Thymus (tissue), 11 donors: ENCODE results near the gene TGFBR3L. TPM values are rescaled to one million over a fixed set of nuclear protein-coding genes. Genes with fewer than 3 reads are reported as not detected.

ENCODE experiments used
- DNase-seq, 9 donors: peaks; one replicate each; pipeline ENCODE4 v3.0.0-alpha.2; 2013; ENCODE audit warnings: low spot score in 9 of 9, low read depth in 6 of 9, missing footprints in 1 of 9
- H3K27ac ChIP-seq, 2 donors: one replicate each; pipeline ENCODE4 v1.5.1; 2013; ENCODE audit warnings: control low read depth in 1 of 2, low read depth in 1 of 2, low read length in 1 of 2, mild to moderate bottlenecking in 1 of 2, moderate library complexity in 1 of 2
- H3K27me3 ChIP-seq, 2 donors: one replicate each; pipeline ENCODE4 v1.5.1; 2013; ENCODE audit warnings: low read length in 1 of 2; ENCODE audit not compliant: control insufficient read depth in 2 of 2, insufficient read depth in 1 of 2
- H3K36me3 ChIP-seq, 2 donors: one replicate each; pipeline ENCODE4 v1.5.1; 2013; ENCODE audit warnings: low read length in 1 of 2, mild to moderate bottlenecking in 1 of 2, moderate library complexity in 1 of 2; ENCODE audit not compliant: control insufficient read depth in 2 of 2, insufficient read depth in 2 of 2
- H3K4me1 ChIP-seq, 2 donors: one replicate each; pipeline ENCODE4 v1.5.1; 2013; ENCODE audit warnings: low read length in 2 of 2; ENCODE audit not compliant: control insufficient read depth in 2 of 2, insufficient read depth in 2 of 2
- H3K4me3 ChIP-seq, 2 donors: one replicate each; pipeline ENCODE4 v1.5.1; 2013; ENCODE audit warnings: low read length in 2 of 2, control low read depth in 1 of 2, mild to moderate bottlenecking in 1 of 2
- H3K9me3 ChIP-seq, 2 donors: one replicate each; pipeline ENCODE4 v1.5.1; 2013; ENCODE audit warnings: low read length in 1 of 2, mild to moderate bottlenecking in 1 of 2; ENCODE audit not compliant: control insufficient read depth in 2 of 2, insufficient read depth in 1 of 2
- WGBS: extraction: QIAGEN DNeasy Blood & Tissue Kit; methylation state at CpG from one replicate; pipeline ENCODE4 v1.1.7; 2013; 5-methylcytosine and 5-hydroxymethylcytosine counted together
- polyA plus RNA-seq: library from polyadenylated mRNA; stranded (reverse); fragments of 200-250 nt; gene quantifications from one replicate; pipeline ENCODE4 v1.2.3, GENCODE V29; 2013
- total RNA-seq: library from RNA; stranded (reverse); fragments of 120-200 nt; gene quantifications from one replicate; pipeline ENCODE4 v1.2.4, GENCODE V29; 2013
- donor health status: healthy.

Gene TGFBR3L
- total and polyA plus RNA-seq, 2 donors = 0.05 to 0.19 TPM

DNA sequence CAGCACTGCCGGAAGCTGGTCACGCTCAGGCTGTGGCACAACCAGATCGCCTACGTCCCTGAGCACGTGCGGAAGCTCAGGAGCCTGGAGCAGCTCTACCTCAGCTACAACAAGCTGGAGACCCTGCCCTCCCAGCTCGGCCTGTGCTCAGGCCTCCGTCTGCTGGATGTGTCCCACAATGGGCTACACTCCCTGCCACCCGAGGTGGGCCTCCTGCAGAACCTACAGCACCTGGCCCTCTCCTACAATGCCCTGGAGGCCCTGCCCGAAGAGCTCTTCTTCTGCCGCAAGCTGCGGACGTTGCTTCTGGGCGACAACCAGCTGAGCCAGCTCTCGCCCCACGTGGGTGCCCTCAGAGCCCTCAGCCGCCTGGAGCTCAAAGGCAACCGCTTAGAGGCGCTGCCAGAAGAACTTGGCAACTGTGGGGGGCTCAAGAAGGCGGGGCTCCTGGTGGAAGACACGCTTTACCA, 14.2 kb upstream of the TGFBR3L start:
- DNase-seq = no peak
- Histone ChIP-seq H3K36me3 (no peaks in the 10 kb centered on the region), H3K9me3 (peaks cover 0 to 5% of the 10 kb centered on the region in 2 donors), H3K4me1 (peaks cover 11 to 23% of the 10 kb centered on the region in 2 donors), H3K27me3 (peaks cover 0 to 12% of the 10 kb centered on the region in 2 donors), H3K4me3 (no peak overlapping the region), H3K27ac (no peak overlapping the region)
- 93% methylated on average over 21 of the region's 21 CpGs for WGBS

GRCh38 chr19:7900931-7901330, 13.7 kb upstream of the TGFBR3L start:
- no peak overlapping the region for H3K4me3 ChIP-seq
- H3K9me3 ChIP-seq = peaks cover 0 to 5% of the 10 kb centered on the region in 2 donors
- no peak overlapping the region for H3K27ac ChIP-seq
- peaks cover 12 to 23% of the 10 kb centered on the region in 2 donors for H3K4me1 ChIP-seq
- WGBS = 90% methylated on average over 3 of the region's 3 CpGs
- H3K36me3 ChIP-seq = peaks cover 0 to 4% of the 10 kb centered on the region in 2 donors
- no peak for DNase-seq
- H3K27me3 ChIP-seq = peaks cover 0 to 9% of the 10 kb centered on the region in 2 donors

DNA sequence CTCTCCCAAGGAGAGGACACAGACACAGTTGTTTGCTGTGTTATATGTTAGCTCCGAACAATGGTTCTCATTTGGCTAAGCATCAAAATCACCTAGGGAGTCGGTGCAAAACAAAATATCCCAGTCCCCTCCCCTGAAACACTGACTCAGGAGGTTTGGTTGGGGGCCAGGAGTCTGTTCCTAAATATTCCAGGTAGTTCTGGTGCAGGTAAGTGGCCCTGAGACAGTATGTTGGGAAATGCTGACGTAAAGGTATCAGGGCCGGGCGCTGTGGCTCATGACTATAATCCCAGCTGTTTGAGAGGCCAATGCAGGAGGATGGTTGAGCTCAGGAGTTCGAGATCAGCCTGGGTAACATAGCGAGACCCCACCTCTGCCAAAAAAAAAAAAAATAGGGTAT, 13.3 kb upstream of the TGFBR3L start:
- Histone ChIP-seq H3K27ac (no peak overlapping the region), H3K9me3 (peaks cover 0 to 5% of the 10 kb centered on the region in 2 donors), H3K4me3 (no peak overlapping the region), H3K4me1 (peaks cover 13 to 23% of the 10 kb centered on the region in 2 donors), H3K27me3 (peaks cover 0 to 9% of the 10 kb centered on the region in 2 donors), H3K36me3 (peaks cover 4 to 7% of the 10 kb centered on the region in 2 donors)
- no peak for DNase-seq
- 96% methylated on average over 7 of the region's 7 CpGs for WGBS

- Histone ChIP-seq H3K36me3 (peaks cover 4 to 16% of the 10 kb centered on the region in 2 donors), H3K27me3 (peaks cover 0 to 9% of the 10 kb centered on the region in 2 donors), H3K4me3 (peak overlapping the region; percentile 59 to 63), H3K9me3 (peaks cover 0 to 5% of the 10 kb centered on the region in 2 donors), H3K4me1 (peaks cover 13 to 25% of the 10 kb centered on the region in 2 donors), H3K27ac (peak overlapping the region in 1 of 2 donors; percentile 77)
- 25% methylated on average over 20 of the region's 20 CpGs for WGBS
- no peak for DNase-seq
These were observed 11.8 kb upstream of the TGFBR3L start for GRCh38 chr19:7902796-7903243.

DNA sequence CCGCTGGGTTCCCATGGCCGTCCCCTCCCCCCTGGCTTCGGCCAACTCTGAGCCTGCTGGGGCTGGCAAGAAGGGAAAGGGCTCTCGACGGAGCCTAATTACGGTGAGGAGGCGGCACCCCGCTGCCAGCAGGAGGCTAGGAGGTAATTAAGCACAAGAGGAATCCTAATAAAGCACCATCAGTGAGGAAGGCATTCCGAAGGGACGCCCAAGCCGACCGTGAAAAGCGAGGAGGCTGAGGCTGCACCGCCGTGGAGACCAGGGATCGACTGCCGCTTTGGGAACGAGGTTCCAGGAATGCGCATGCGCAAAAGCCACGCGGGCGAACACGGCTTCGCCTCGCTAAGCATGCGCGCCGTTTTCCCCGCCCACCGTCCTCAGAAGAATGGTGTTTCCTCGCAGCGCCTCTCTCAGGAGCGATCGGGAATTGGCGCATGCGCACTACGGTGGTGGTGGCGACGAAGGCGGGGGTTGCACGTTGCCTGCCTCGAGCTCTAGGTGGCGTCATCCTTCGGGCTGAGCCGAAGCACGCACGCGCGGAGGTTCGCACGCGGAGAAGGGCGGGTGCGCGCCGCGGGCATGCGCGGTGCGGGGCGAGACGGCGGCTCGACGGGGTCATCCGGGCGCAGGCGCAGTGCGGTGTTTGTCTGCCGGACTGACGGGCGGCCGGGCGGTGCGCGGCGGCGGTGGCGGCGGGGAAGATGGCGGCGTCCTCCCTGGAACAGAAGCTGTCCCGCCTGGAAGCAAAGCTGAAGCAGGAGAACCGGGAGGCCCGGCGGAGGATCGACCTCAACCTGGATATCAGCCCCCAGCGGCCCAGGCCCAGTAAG, 11.2 kb upstream of the TGFBR3L start, which contains the start of gene MAP2K7:
Gene MAP2K7, plus strand, starts transcription at position 634 of the 830 bp plus-strand sequence. Its CDS starts 68 bp downstream, at position 702.
- H3K36me3 ChIP-seq = peaks cover 7 to 22% of the 10 kb centered on the region in 2 donors
- H3K27ac ChIP-seq = peak within 1 kb of the TSS; percentile 89 to 95
- peaks cover 0 to 5% of the 10 kb centered on the region in 2 donors for H3K9me3 ChIP-seq
- peak within 1 kb of the TSS; percentile 59 to 79 for H3K4me3 ChIP-seq
- peak; percentile 98 to 100 (median 99) for DNase-seq
- H3K4me1 ChIP-seq = peaks cover 13 to 25% of the 10 kb centered on the region in 2 donors
- H3K27me3 ChIP-seq = peaks cover 0 to 9% of the 10 kb centered on the region in 2 donors
- under 1% methylated on average over 89 of the region's 89 CpGs for WGBS

GRCh38 chr19:7904074-7905020, 10.3 kb upstream of the TGFBR3L start:
- Histone ChIP-seq H3K4me1 (peaks cover 13 to 25% of the 10 kb centered on the region in 2 donors), H3K27me3 (peaks cover 0 to 9% of the 10 kb centered on the region in 2 donors), H3K9me3 (peaks cover 0 to 5% of the 10 kb centered on the region in 2 donors), H3K4me3 (peak overlapping the region; percentile 59 to 79), H3K27ac (peak overlapping the region; percentile 89 to 95), H3K36me3 (peaks cover 13 to 26% of the 10 kb centered on the region in 2 donors)
- peak in 3 of 9 donors; percentile 44 to 64 (median 60) for DNase-seq
- 14% methylated on average over 68 of the region's 68 CpGs for WGBS

DNA sequence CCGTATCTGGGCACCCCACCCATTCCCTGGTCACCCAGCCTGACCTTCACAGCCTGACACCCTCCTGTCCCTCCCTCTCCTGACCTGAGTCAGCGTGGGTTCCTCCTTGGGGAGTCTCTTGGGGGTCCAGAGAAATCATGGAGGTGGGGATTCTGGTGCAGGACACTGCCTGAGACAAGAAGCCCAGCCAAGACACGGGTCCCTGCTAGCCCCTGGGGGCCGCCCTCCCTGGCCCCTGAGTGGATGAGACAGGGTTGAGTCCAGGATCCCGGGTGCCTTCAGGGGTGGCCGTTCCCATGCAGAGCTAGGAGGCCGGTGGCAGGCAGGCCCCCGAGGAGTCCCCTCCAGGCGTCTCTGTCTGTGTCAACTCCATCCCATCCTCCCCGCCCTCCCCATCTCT, 9.4 kb upstream of the TGFBR3L start:
- DNase-seq = no peak
- WGBS = 91% methylated on average over 10 of the region's 10 CpGs
- H3K27ac ChIP-seq = no peak overlapping the region
- H3K4me1 ChIP-seq = peaks cover 13 to 25% of the 10 kb centered on the region in 2 donors
- peaks cover 0 to 5% of the 10 kb centered on the region in 2 donors for H3K9me3 ChIP-seq
- peaks cover 0 to 9% of the 10 kb centered on the region in 2 donors for H3K27me3 ChIP-seq
- H3K4me3 ChIP-seq = no peak overlapping the region
- H3K36me3 ChIP-seq = peaks cover 21 to 35% of the 10 kb centered on the region in 2 donors

- Histone ChIP-seq H3K27ac (no peak overlapping the region), H3K4me3 (no peak overlapping the region), H3K36me3 (peaks cover 27 to 41% of the 10 kb centered on the region in 2 donors), H3K9me3 (peaks cover 0 to 5% of the 10 kb centered on the region in 2 donors), H3K4me1 (peaks cover 13 to 25% of the 10 kb centered on the region in 2 donors), H3K27me3 (peaks cover 0 to 6% of the 10 kb centered on the region in 2 donors)
- WGBS = 93% methylated on average over 10 of the region's 10 CpGs
- no peak for DNase-seq
These were observed 8.8 kb upstream of the TGFBR3L start for GRCh38 chr19:7905859-7906258.
